Progenitor cell of endocrine pancreas (in vitro differentiated cells): ENCODE results near the gene MAPKAPK2. TPM values are rescaled to one million over a fixed set of nuclear protein-coding genes. Genes with fewer than 3 reads are reported as not detected.
A peak's percentile ranks its signal among the peaks of the same experiment; 100 is the strongest.

ENCODE experiments used
- DNase-seq: peaks from one replicate; pipeline ENCODE4 v3.0.0; 2021; ENCODE audit warnings: low spot score; ENCODE audit not compliant: unreplicated experiment
- H3K27ac Mint-ChIP-seq: 2 replicates; pipeline ENCODE4 v1.8.0; 2021; ENCODE audit warnings: mild to moderate bottlenecking, moderate library complexity, mixed read lengths
- H3K27me3 Mint-ChIP-seq: 2 replicates; pipeline ENCODE4 v1.8.0; 2021; ENCODE audit warnings: mixed read lengths
- H3K36me3 Mint-ChIP-seq: 2 replicates; pipeline ENCODE4 v1.8.0; 2022; ENCODE audit warnings: mixed read lengths; ENCODE audit not compliant: insufficient read depth
- H3K4me1 Mint-ChIP-seq: 2 replicates; pipeline ENCODE4 v1.8.0; 2021; ENCODE audit warnings: low read depth, mixed read lengths
- H3K4me3 Mint-ChIP-seq: 2 replicates; pipeline ENCODE4 v1.8.0; 2021; ENCODE audit warnings: low read depth, mild to moderate bottlenecking, moderate library complexity, mixed read lengths
- H3K9me3 Mint-ChIP-seq: 2 replicates; pipeline ENCODE4 v1.8.0; 2021; ENCODE audit warnings: low read depth, mixed read lengths
- CTCF ChIP-seq: fragments of 200-600 bp; sonication (generic); IDR thresholded peaks from one replicate; pipeline ENCODE4 v1.5.0; 2021; ENCODE audit warnings: antibody characterized with exemption, mild to moderate bottlenecking; ENCODE audit not compliant: unreplicated experiment
- total RNA-seq: library from RNA; stranded (reverse); gene quantifications from 2 replicates; pipeline ENCODE4 v1.2.1, GENCODE V29; 2021

The MAPKAPK2 gene
- total RNA-seq, 1 donor from 2014 or later = 60.8 TPM

GRCh38 chr1:206722751-206723461, 38.2 kb downstream of the MAPKAPK2 start:
- Mint-ChIP-seq H3K4me3 (no peak overlapping the region), H3K27me3 (no peaks in the 10 kb centered on the region), H3K4me1 (peaks cover 11% of the 10 kb centered on the region), H3K27ac (no peak overlapping the region), H3K36me3 (no peaks in the 10 kb centered on the region), H3K9me3 (no peaks in the 10 kb centered on the region)
- DNase-seq = no peak
- TF ChIP-seq CTCF = no peak

GRCh38 chr1:206723462-206723804, 38.7 kb downstream of the MAPKAPK2 start:
- DNase-seq = no peak
- H3K4me1 Mint-ChIP-seq = peaks cover 11% of the 10 kb centered on the region
- H3K4me3 Mint-ChIP-seq = no peak overlapping the region
- no peaks in the 10 kb centered on the region for H3K36me3 Mint-ChIP-seq
- H3K9me3 Mint-ChIP-seq = no peaks in the 10 kb centered on the region
- peak overlapping the region; percentile 53 for H3K27ac Mint-ChIP-seq
- H3K27me3 Mint-ChIP-seq = no peaks in the 10 kb centered on the region
- TF ChIP-seq CTCF = no peak

GRCh38 chr1:206723805-206724472, 39.2 kb downstream of the MAPKAPK2 start:
- DNase-seq = no peak
- H3K4me1 Mint-ChIP-seq = peaks cover 11% of the 10 kb centered on the region
- H3K27me3 Mint-ChIP-seq = no peaks in the 10 kb centered on the region
- no peaks in the 10 kb centered on the region for H3K9me3 Mint-ChIP-seq
- no peak overlapping the region for H3K27ac Mint-ChIP-seq
- no peaks in the 10 kb centered on the region for H3K36me3 Mint-ChIP-seq
- no peak overlapping the region for H3K4me3 Mint-ChIP-seq
- TF ChIP-seq CTCF = no peak

- peak; percentile 59 for TF ChIP-seq CTCF
- DNase-seq = no peak
- H3K27ac Mint-ChIP-seq = no peak overlapping the region
- H3K36me3 Mint-ChIP-seq = no peaks in the 10 kb centered on the region
- H3K4me3 Mint-ChIP-seq = no peak overlapping the region
- peaks cover 11% of the 10 kb centered on the region for H3K4me1 Mint-ChIP-seq
- H3K27me3 Mint-ChIP-seq = no peaks in the 10 kb centered on the region
- no peaks in the 10 kb centered on the region for H3K9me3 Mint-ChIP-seq
These were observed 40.6 kb downstream of the MAPKAPK2 start for GRCh38 chr1:206725109-206725963.

- no peak for DNase-seq
- peaks cover 5% of the 10 kb centered on the region for H3K36me3 Mint-ChIP-seq
- H3K9me3 Mint-ChIP-seq = no peaks in the 10 kb centered on the region
- peak overlapping the region; percentile 81 for H3K27ac Mint-ChIP-seq
- H3K4me3 Mint-ChIP-seq = no peak overlapping the region
- H3K27me3 Mint-ChIP-seq = no peaks in the 10 kb centered on the region
- H3K4me1 Mint-ChIP-seq = peaks cover 11% of the 10 kb centered on the region
- no peak for TF ChIP-seq CTCF
These were observed 43.4 kb downstream of the MAPKAPK2 start for GRCh38 chr1:206727981-206728696.
